Neural cell (in vitro differentiated cells): ENCODE data around the gene FAM83C. TPM values are rescaled to one million over a fixed set of nuclear protein-coding genes. Genes with fewer than 3 reads are reported as not detected.

Source experiments
- H2AFZ ChIP-seq: fragments of 200-600, 300-800 bp; sonication (generic), shearing (Covaris generic); 2 replicates; pipeline ENCODE4 v1.6.0; 2014; ENCODE audit warnings: low read depth, mild to moderate bottlenecking, antibody characterized with exemption, low read length, moderate library complexity
- H3F3A ChIP-seq: fragments of 200-600 bp; shearing (Covaris generic); 2 replicates; pipeline ENCODE4 v1.6.1; 2016; ENCODE audit warnings: mild to moderate bottlenecking, moderate library complexity, mixed read lengths, antibody characterized with exemption, low read length; ENCODE audit not compliant: insufficient read depth, poor library complexity, severe bottlenecking
- H3K27ac ChIP-seq: fragments of 200-600, 300-800 bp; sonication (generic), shearing (Covaris generic); 2 replicates; pipeline ENCODE4 v1.5.1; 2014; ENCODE audit warnings: mild to moderate bottlenecking, low read length, moderate library complexity
- H3K27me3 ChIP-seq: fragments of 300-800, 200-600 bp; sonication (generic), shearing (Covaris generic); 2 replicates; pipeline ENCODE4 v1.6.0; 2014; ENCODE audit warnings: mild to moderate bottlenecking, low read depth, low read length, moderate library complexity; ENCODE audit not compliant: insufficient read depth
- H3K36me3 ChIP-seq: fragments of 300-800, 200-600 bp; sonication (generic), shearing (Covaris generic); 2 replicates; pipeline ENCODE4 v1.5.1; 2014; ENCODE audit warnings: mild to moderate bottlenecking, antibody characterized with exemption, low read length, moderate library complexity; ENCODE audit not compliant: insufficient read depth
- H3K4me2 ChIP-seq: fragments of 300-800, 200-600 bp; sonication (generic), shearing (Covaris generic); 2 replicates; pipeline ENCODE4 v1.6.0; 2014; ENCODE audit warnings: mild to moderate bottlenecking, low read length
- H3K4me3 ChIP-seq: fragments of 300-800, 200-600 bp; sonication (generic), shearing (Covaris generic); 2 replicates; pipeline ENCODE4 v1.5.1; 2014; ENCODE audit warnings: mild to moderate bottlenecking, low read length, moderate library complexity
- H3K79me2 ChIP-seq: fragments of 200-600 bp; shearing (Covaris generic); replicated peaks from 2 replicates; pipeline ENCODE4 v1.6.0; 2014; ENCODE audit warnings: mild to moderate bottlenecking, low read length, moderate library complexity; ENCODE audit not compliant: insufficient read depth
- H3K9ac ChIP-seq: fragments of 300-800, 200-600 bp; sonication (generic), shearing (Covaris generic); 2 replicates; pipeline ENCODE4 v1.6.1; 2016; ENCODE audit warnings: mild to moderate bottlenecking, low read length, mixed read lengths
- H3K9me2 ChIP-seq: fragments of 200-600 bp; shearing (Covaris generic); 2 replicates; pipeline ENCODE4 v1.6.1; 2016; ENCODE audit warnings: mild to moderate bottlenecking, low read length, mixed read lengths; ENCODE audit not compliant: insufficient read depth
- H3K9me3 ChIP-seq: fragments of 200-600, 300-800 bp; sonication (generic), shearing (Covaris generic); 2 replicates; pipeline ENCODE4 v1.6.1; 2016; ENCODE audit warnings: mild to moderate bottlenecking, mixed run types, low read length, moderate library complexity, mixed read lengths
- H4K20me1 ChIP-seq: fragments of 200-600 bp; shearing (Covaris generic); 2 replicates; pipeline ENCODE4 v1.6.1; 2016; ENCODE audit warnings: mild to moderate bottlenecking, mixed run types; ENCODE audit not compliant: insufficient read depth
- EP300 ChIP-seq: fragments of 450-650 bp; conservative IDR thresholded peaks from 2 replicates; pipeline ENCODE4 v1.6.1; 2014; ENCODE audit warnings: antibody characterized with exemption, mild to moderate bottlenecking, moderate library complexity; ENCODE audit not compliant: poor library complexity, severe bottlenecking
- EZH2 ChIP-seq: fragments of 200-600, 300-800 bp; shearing (Covaris generic), sonication (generic); IDR thresholded peaks from 2 replicates; pipeline ENCODE4 v1.6.1; 2014; ENCODE audit warnings: antibody characterized with exemption, low read length, borderline replicate concordance, mild to moderate bottlenecking; ENCODE audit not compliant: insufficient read depth, poor library complexity, severe bottlenecking
- MXI1 ChIP-seq: fragments of 450-650 bp; conservative IDR thresholded peaks from 2 replicates; pipeline ENCODE4 v1.6.1; 2014; ENCODE audit warnings: antibody characterized with exemption, mild to moderate bottlenecking; ENCODE audit not compliant: poor library complexity, severe bottlenecking
- POLR2AphosphoS5 ChIP-seq: IDR thresholded peaks from 2 replicates; pipeline ENCODE4 v1.6.1; 2012
- RAD21 ChIP-seq: fragments of 450-650 bp; conservative IDR thresholded peaks from 2 replicates; pipeline ENCODE4 v1.6.1; 2014; ENCODE audit warnings: antibody characterized with exemption, mild to moderate bottlenecking, moderate library complexity
- SMC3 ChIP-seq: fragments of 450-650 bp; conservative IDR thresholded peaks from 2 replicates; pipeline ENCODE4 v1.6.1; 2014; ENCODE audit warnings: antibody characterized with exemption, mild to moderate bottlenecking, moderate library complexity; ENCODE audit not compliant: poor library complexity
- TAF1 ChIP-seq: IDR thresholded peaks from 2 replicates; pipeline ENCODE4 v1.6.1; 2012; ENCODE audit warnings: low read depth
- polyA plus RNA-seq: library from polyadenylated mRNA; depleted of rRNA; stranded (reverse); fragments of >200 nt; gene quantifications from 2 replicates; pipeline ENCODE4 v1.2.3, GENCODE V29; 2014
- TF ChIP-seq, protein P1 (sequence below): IDR thresholded peaks from 2 replicates; pipeline ENCODE4 v1.6.1; 2012; ENCODE audit warnings: borderline replicate concordance
- TF ChIP-seq, protein P2 (sequence below): fragments of 450-650 bp; IDR thresholded peaks from 2 replicates; pipeline ENCODE4 v1.5.1; 2014; ENCODE audit warnings: antibody characterized with exemption, mild to moderate bottlenecking, moderate library complexity; ENCODE audit not compliant: poor library complexity, severe bottlenecking

The FAM83C gene
- polyA plus RNA-seq, 1 donor from 2014 or later: not detected

DNA sequence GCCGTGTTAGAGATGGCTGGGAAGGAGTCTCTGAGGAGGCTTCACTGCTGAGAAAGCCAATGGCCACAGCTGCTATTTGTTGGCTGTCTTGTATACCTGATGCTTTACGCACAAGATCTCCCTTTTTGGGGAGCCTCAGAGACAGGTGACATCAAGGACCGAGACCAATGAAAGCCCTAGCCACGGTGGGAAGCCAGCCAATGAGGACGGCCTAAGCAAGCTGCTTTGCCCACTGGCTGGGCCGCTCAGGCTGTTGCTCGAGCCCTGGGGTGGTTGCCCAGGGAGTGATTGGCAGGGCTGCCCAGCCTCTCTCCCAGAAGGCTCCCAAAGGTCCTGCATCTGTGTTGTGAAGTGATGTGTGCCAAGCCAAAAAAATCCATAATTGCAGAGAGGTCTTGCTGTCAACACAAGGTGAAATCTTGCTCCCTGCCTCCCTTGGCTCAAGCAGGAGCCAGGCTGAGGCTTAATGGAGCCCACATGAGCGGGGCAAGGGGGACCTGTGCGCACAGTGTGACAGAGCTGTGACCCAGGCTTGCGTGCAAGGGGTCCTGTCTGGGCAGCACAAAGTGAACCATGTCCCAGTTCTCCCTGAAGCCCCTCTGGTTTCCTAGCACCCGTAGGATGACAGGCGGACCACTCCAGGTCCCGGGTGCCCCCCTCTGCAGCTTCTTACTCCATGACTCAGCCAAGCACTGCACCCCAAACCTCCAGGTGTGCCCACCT, 18.6 kb downstream of the FAM83C start:
- H3K27ac ChIP-seq: no peak overlapping the region

DNA sequence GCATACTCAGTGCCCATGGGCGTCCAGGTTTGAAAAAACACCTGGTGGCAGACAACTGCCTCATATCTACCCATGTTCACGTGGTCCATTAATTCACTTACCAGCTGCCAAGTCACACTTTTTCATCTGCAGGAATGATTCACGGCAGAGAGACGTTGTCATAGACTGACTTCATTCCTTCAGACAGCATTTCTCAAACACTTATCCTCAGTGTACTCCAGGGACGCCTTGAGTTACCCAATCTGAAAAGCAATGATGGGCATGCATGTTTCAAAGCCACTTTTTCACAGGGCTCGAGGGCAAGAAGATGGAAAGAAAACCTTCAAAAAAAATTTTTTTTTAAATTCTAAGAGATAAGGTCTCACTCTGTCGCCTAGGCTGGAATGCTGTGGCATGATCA, 20.3 kb downstream of the FAM83C start:
- no peaks in the 10 kb centered on the region for H3K9me3 ChIP-seq
- H2AFZ ChIP-seq: no peak overlapping the region
- H3K9me2 ChIP-seq: no peaks in the 10 kb centered on the region
- no peak overlapping the region for H3K4me3 ChIP-seq
- no peak overlapping the region for H3K4me2 ChIP-seq
- no peaks in the 10 kb centered on the region for H3F3A ChIP-seq
- H3K27me3 ChIP-seq: no peaks in the 10 kb centered on the region
- no peak overlapping the region for H3K9ac ChIP-seq
- no peak overlapping the region for H3K27ac ChIP-seq
- no peaks in the 10 kb centered on the region for H4K20me1 ChIP-seq
- TF ChIP-seq MXI1 (no peak), SMC3 (no peak), POLR2AphosphoS5 (no peak), EP300 (no peak), RAD21 (no peak), EZH2 (no peak), TAF1 (no peak)
- TF ChIP-seq, protein P1, sequence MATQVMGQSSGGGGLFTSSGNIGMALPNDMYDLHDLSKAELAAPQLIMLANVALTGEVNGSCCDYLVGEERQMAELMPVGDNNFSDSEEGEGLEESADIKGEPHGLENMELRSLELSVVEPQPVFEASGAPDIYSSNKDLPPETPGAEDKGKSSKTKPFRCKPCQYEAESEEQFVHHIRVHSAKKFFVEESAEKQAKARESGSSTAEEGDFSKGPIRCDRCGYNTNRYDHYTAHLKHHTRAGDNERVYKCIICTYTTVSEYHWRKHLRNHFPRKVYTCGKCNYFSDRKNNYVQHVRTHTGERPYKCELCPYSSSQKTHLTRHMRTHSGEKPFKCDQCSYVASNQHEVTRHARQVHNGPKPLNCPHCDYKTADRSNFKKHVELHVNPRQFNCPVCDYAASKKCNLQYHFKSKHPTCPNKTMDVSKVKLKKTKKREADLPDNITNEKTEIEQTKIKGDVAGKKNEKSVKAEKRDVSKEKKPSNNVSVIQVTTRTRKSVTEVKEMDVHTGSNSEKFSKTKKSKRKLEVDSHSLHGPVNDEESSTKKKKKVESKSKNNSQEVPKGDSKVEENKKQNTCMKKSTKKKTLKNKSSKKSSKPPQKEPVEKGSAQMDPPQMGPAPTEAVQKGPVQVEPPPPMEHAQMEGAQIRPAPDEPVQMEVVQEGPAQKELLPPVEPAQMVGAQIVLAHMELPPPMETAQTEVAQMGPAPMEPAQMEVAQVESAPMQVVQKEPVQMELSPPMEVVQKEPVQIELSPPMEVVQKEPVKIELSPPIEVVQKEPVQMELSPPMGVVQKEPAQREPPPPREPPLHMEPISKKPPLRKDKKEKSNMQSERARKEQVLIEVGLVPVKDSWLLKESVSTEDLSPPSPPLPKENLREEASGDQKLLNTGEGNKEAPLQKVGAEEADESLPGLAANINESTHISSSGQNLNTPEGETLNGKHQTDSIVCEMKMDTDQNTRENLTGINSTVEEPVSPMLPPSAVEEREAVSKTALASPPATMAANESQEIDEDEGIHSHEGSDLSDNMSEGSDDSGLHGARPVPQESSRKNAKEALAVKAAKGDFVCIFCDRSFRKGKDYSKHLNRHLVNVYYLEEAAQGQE: no peak
- TF ChIP-seq, protein P2, sequence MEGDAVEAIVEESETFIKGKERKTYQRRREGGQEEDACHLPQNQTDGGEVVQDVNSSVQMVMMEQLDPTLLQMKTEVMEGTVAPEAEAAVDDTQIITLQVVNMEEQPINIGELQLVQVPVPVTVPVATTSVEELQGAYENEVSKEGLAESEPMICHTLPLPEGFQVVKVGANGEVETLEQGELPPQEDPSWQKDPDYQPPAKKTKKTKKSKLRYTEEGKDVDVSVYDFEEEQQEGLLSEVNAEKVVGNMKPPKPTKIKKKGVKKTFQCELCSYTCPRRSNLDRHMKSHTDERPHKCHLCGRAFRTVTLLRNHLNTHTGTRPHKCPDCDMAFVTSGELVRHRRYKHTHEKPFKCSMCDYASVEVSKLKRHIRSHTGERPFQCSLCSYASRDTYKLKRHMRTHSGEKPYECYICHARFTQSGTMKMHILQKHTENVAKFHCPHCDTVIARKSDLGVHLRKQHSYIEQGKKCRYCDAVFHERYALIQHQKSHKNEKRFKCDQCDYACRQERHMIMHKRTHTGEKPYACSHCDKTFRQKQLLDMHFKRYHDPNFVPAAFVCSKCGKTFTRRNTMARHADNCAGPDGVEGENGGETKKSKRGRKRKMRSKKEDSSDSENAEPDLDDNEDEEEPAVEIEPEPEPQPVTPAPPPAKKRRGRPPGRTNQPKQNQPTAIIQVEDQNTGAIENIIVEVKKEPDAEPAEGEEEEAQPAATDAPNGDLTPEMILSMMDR: no peak
- H3K79me2 ChIP-seq: peaks cover 3% of the 10 kb centered on the region
- no peaks in the 10 kb centered on the region for H3K36me3 ChIP-seq

More for the DNA sequence above, 18.6 kb downstream of the FAM83C start:
- no peak overlapping the region for H3K4me3 ChIP-seq
- no peaks in the 10 kb centered on the region for H3F3A ChIP-seq
- no peak overlapping the region for H3K4me2 ChIP-seq
- H3K27me3 ChIP-seq: no peaks in the 10 kb centered on the region
- TF ChIP-seq, protein P2: no peak
- TF ChIP-seq SMC3 (no peak), EZH2 (no peak), RAD21 (no peak), TAF1 (no peak), MXI1 (no peak), EP300 (no peak), POLR2AphosphoS5 (no peak)
- TF ChIP-seq, protein P1: no peak
- H3K9me2 ChIP-seq: no peaks in the 10 kb centered on the region
- no peak overlapping the region for H2AFZ ChIP-seq
- peaks cover 5% of the 10 kb centered on the region for H3K79me2 ChIP-seq
- H3K9me3 ChIP-seq: no peaks in the 10 kb centered on the region
- H4K20me1 ChIP-seq: no peaks in the 10 kb centered on the region
- no peaks in the 10 kb centered on the region for H3K36me3 ChIP-seq
- no peak overlapping the region for H3K9ac ChIP-seq
